Measurements from ENCODE around the gene LYPD4.
"Not testable (repeated sequence)": the region's sequence is repeated elsewhere in the genome, so short reads cannot be mapped to it uniquely, and the experiment has no call there.

Gene LYPD4

DNA sequence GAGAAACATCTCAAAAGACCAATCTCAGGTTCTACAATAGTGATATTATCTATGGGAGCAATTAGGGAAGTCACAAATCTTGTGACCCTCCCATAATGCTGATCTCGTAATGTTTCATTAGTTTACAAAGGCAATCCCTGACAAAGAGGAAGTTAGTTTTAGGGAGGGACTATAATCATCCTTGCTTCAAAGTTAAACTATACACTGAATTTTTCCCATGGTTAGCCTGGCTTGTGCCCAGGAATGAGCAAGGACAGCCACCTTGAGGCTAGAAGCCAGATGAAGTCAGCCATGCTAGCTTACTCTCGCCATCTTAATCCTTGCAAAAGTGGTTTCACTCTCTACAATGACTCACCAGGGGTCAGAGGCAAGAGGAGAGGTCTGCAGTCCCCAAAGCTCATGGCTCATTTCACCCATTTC, 42.7 kb downstream of the LYPD4 start:
- DNase-seq: no peak

DNA sequence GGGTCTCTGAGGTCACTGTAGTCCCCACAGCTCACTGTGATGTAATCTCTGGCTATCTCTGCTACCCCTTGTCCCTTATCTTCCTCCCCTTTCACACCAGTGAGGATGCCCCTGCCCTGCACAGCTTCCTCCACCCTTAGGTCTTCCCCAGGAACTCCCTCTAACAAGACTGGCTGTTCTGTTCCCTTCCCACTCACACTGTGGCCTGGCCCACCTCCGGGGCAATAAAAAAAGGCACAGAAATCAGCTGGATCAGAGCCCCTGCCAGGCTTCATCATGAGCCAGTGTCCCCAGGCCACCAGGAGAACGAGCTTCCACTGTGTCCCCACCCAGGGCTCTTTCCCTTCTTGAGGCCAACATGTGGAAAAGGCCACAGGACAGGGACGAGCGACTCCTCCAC, 43.5 kb downstream of the LYPD4 start:
- DNase-seq: no peak

DNA sequence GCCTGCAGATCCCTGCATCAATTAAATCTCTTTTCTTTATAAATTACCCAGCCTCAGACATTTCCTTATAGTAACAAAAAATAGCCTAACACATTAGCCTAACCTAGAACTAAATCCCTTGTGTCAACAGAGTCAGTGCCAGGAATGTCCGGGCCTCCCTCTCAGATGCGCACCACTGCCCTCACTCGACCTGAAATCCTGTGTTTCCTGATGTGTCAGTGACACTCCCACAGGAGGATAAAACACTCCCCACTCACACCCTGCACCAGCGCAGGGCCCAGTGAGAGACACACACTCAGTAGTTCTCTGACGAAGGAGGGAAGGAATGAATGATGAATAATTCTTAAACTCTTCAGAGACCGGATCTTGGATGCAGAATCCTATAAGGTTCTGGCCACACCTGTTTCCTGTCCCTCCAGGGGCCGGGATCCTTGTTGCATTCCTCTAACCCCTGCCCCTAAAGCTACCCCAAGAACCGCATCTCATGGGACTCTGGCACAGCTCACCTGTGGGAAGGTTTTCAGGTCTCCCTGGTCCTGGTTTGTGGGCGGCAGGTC, 45.0 kb downstream of the LYPD4 start:
- no peak for DNase-seq

DNA sequence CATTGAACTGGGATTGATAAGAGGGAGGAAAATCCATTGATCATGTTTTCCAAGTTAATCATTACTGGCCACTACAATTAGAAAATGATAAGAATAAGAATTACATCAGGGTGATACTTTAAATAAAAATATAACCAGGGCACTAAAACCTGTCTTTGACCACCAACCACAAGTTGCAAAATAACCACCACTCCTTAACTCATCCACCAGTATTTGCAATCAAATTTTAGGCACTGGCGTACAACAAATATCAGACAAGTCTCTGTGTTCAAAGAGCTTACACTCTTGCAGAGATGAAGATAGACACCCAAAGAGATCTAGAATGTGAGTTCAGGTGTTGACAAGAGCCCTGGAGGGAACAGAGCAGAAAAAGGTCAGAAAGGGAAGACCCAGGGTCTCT, 47.6 kb downstream of the LYPD4 start:
- no peak for DNase-seq

DNA sequence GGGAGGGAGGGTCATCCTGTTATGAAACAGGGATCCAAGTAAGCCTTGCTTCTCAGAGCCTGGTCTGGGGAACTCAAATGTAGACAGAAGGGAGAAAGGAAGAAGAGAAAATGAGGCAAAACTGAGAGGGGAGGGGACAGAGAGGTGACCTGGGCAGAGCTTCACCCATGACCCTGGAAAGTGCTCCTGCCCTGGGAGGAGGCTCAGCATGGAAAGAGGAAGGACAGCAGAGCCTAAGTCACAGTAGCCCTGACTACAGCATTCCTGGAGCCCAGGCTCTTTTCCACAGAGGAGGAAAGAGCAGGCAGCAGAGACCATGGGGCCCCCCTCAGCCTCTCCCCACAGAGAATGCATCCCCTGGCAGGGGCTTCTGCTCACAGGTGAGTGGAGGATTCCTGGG, 48.1 kb downstream of the LYPD4 start, which contains the start of gene CEACAM3:
Gene CEACAM3 (plus strand): TSS at position 226 of the 400 bp plus-strand sequence. CDS start 91 bp downstream, at position 317.
- no peak for DNase-seq

DNA sequence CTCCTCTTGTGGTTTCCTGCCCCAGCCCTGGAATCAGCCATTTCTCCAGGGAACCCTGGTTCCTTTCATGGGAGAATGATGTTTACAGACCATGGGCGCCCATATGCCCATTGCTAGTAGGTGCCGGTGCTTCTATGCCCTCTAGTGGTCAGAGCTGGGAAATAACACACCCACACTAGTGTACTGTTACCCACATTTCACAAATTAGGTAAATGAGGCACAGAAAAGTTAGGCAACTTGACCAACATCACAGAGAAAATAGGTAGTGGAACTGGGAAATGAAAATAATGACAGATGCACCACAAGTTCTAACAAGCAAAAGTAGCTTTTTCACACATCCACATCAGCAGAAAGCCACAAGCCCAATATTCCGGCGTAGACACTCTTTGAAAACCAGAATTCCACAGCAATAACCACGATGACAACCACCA, 49.4 kb downstream of the LYPD4 start:
- peak in 7 of 58 donors; percentile 2 to 15 (median 3) for DNase-seq

DNA sequence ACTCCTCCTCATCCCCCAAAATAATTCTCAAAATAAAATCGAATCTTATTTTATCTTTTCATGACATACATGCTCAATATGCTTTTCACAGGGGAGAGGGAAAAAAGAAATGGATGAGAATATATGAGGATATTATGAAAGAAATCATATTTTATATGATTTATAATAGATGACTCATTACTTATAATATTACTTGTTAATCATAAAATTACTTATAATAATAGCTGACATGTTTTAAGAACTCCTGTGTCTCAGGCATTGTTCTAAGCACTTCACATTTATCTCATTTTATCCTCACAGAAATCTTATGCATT, 51.1 kb downstream of the LYPD4 start:
- DNase-seq: no peak

DNA sequence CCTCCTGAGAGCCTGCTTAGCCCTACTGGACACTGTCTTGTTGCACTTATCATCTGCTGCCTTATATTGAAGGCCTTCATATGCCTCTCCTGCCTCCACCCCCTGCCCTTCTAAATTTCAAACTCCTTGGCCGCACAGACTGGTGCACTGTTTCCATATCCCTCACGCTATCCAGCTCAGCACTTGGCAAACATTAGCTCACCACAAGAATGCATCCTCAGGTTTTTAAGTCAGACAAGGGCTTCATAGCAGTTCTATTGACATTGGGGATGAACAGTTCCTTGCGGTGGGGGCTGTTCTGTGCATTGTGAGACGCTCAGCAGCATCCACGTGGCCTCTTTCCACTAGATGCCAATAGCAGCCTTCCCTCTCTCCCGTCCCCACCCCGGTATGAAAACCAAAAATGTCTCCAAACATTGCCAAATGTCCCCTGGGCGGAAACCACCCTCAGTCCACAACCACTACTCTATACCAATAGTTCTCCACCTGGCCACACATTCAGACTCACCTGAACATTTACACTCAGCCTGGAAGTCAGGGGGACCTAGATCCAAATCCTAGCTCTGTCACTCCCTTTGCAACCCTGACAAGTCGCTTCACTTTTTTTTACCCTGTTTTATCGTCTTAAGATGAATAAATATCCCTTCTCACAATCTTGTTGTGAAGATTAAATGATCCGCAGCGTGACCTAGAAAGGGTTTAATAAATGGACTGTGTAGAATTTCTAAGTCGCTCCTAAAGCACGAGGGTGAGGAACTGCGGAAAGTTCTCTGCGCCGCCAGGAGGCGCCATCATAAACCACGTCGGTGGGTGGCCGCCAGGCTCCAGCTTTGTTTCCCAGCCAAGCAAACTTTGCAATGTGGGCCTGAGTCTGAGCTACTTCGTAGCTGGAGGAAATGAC, 51.7 kb downstream of the LYPD4 start:
- DNase-seq: peak in 7 of 58 donors; percentile 0 to 26 (median 5)

DNA sequence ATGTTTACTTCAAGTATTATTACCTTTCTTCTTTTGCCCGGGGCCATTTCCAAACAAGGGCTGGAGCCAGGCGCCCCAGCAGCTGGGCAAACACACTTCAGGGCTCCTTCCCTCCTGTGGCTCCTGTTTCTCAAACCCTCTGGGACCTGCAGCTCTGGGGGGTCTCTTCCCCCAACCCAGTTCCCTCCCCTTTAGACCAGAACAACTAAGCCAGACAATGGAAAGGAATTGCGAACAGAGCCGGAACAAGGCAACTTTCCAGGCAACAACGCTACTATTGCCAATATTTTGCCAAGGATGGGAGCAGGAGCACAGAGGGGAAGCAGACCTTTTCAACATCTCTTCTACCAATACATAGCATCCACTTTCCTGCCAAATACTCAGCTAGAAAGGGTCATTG, 55.4 kb downstream of the LYPD4 start:
- DNase-seq: not testable (repeated sequence)

DNA sequence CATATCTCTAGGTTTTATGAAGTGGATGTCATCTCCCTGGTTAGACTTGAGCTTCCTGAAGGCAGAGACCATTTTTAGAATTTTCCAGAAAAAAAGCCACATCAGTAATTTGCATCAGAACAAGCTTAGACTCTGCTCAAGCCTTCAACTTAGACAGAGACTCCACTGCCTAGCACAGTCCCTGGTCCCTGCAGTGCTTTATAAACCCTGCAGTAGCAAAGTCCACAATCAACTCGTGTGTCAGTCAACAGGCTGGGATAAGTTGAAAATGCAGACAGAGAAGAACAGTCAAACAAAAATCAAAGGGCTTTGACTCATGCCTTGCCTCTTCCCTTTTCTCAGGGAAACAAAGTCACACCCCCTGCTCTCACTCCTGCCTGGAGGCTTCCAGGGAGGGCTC, 56.0 kb downstream of the LYPD4 start:
- not testable (repeated sequence) for DNase-seq
